K562 (cell line): ENCODE data around the gene UTP20. TPM values are rescaled to one million over a fixed set of nuclear protein-coding genes. Genes with fewer than 3 reads are reported as not detected.

Source experiments
- CREM ChIP-seq: IDR thresholded peaks from 2 replicates; pipeline ENCODE4 v1.6.1; 2014; ENCODE audit warnings: antibody characterized with exemption, low read depth
- DPF2 ChIP-seq: fragments of 450-650 bp; IDR thresholded peaks from 2 replicates; pipeline ENCODE4 v1.6.1; 2016
- ELF4 ChIP-seq: fragments of 450-650 bp; formaldehyde crosslinking; IDR thresholded peaks from 2 replicates; pipeline ENCODE4 v1.4.0; 2022; ENCODE audit warnings: missing genetic modification characterization
- IFI16 ChIP-seq: fragments of 250-450 bp; sonication (Bioruptor Pico); IDR thresholded peaks from 2 replicates; pipeline ENCODE4 v2.1.2; 2022; ENCODE audit warnings: mild to moderate bottlenecking, inconsistent platforms
- ILF3 ChIP-seq: fragments of 450-650 bp; IDR thresholded peaks from 2 replicates; pipeline ENCODE4 v1.6.1; 2018; ENCODE audit warnings: antibody characterized with exemption, mild to moderate bottlenecking, moderate library complexity, borderline replicate concordance
- JUNB ChIP-seq: fragments of 450-650 bp; formaldehyde crosslinking; conservative IDR thresholded peaks from 2 replicates; pipeline ENCODE4 v1.4.0; 2020; ENCODE audit warnings: mild to moderate bottlenecking
- PTRF ChIP-seq: fragments of 450-650 bp; IDR thresholded peaks from 2 replicates; pipeline ENCODE4 v1.6.1; 2016; ENCODE audit warnings: mild to moderate bottlenecking, missing genetic modification characterization, missing compliant biosample characterization
- SMAD2 ChIP-seq: fragments of 150-350 bp; IDR thresholded peaks from 2 replicates; pipeline ENCODE4 v1.6.1; 2014; ENCODE audit warnings: low read depth, mild to moderate bottlenecking, low read length
- polyA plus RNA-seq, 8 experiments: library from polyadenylated mRNA; depleted of rRNA in 4 of 8; stranded (reverse) in 5 of 8; unstranded in 3 of 8; fragments of >200 nt; fragmentation: Nextera tagmentation in 2 of 8; fragmentation: Illumina TruSeq in 1 of 8; extraction: Ambion mirVana in 2 of 8; extraction: Trizol in 1 of 8; gene quantifications; 2 replicates each; pipeline versions ENCODE4 v1.2.1 to v1.2.3, GENCODE V29; 2011 to 2014; ENCODE audit warnings: inconsistent platforms in 1 of 8, missing spikeins in 1 of 8
- total RNA-seq, 7 experiments: library from RNA; depleted of rRNA in 6 of 7; stranded (reverse); fragments of >200 nt in 6 of 7; fragmentation: Illumina TruSeq in 2 of 7; extraction: Trizol in 2 of 7; gene quantifications; 2 replicates each; pipeline versions ENCODE4 v1.2.1 to v1.2.3, GENCODE V29; 2011 to 2021; ENCODE audit warnings: low replicate concordance in 1 of 7
- TF ChIP-seq, protein P1 (sequence below), 2 experiments: IDR thresholded peaks; 2 replicates each; pipeline ENCODE4 v1.6.1; 2011; ENCODE audit warnings: borderline replicate concordance in 1 of 2, control low read depth in 1 of 2, low read depth in 1 of 2, low read length in 1 of 2, mild to moderate bottlenecking in 1 of 2, mixed read lengths in 1 of 2, moderate library complexity in 1 of 2; ENCODE audit not compliant: insufficient read depth in 1 of 2, insufficient read length in 1 of 2, poor library complexity in 1 of 2, severe bottlenecking in 1 of 2; ENCODE audit errors: extremely low read depth in 1 of 2
- TF ChIP-seq, protein P2 (sequence below): fragments of 450-650 bp; IDR thresholded peaks from 2 replicates; pipeline ENCODE4 v1.6.1; 2014; ENCODE audit warnings: low read depth, mild to moderate bottlenecking, moderate library complexity, borderline replicate concordance
- TF ChIP-seq, protein P3 (sequence below): fragments of 450-650 bp; IDR thresholded peaks from 2 replicates; pipeline ENCODE4 v1.7.0; 2016; ENCODE audit warnings: borderline replicate concordance
- TF ChIP-seq, protein P4 (sequence below): fragments of 450-650 bp; IDR thresholded peaks from 2 replicates; pipeline ENCODE4 v1.6.1; 2016; ENCODE audit warnings: mild to moderate bottlenecking, moderate library complexity

UTP20 gene
- total and polyA plus RNA-seq, 9 of the 15 experiments (the other 6 are each of a cell fraction or from before 2014, with no cell fraction given): 4.3 to 41.3 (median 20.7) TPM

DNA sequence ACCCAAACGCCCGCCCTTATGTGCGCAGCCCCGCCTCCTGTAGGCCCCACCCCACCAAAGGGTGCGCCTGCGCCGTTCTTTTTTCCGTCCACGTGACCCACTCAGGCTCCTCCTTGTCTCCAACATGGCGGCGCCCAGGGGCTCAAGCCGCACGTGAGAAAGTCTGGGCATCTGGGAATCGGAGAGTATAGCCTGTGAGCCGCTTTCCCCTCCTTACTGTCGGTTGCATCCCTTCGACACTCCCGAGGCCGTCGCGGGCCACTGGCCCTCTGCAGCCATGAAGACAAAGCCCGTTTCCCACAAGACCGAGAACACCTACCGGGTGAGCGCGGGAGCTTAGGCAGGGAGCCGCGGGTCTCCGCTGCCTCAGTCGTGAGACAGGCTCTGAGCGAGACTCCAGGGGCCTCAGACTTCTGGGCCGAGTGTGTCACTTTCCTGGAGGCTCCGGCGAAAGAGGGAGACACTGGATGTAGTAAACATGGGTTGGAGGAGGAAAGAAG is at the start of gene UTP20 (continued):
- TF ChIP-seq, protein P1, sequence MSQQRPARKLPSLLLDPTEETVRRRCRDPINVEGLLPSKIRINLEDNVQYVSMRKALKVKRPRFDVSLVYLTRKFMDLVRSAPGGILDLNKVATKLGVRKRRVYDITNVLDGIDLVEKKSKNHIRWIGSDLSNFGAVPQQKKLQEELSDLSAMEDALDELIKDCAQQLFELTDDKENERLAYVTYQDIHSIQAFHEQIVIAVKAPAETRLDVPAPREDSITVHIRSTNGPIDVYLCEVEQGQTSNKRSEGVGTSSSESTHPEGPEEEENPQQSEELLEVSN (IDR thresholded peaks at IDR 0.05; ENCODE audit: borderline replicate concordance in 1 of 2, extremely low read depth in 1 of 2, insufficient read depth in 1 of 2, insufficient read length in 1 of 2, low read depth in 1 of 2, low read length in 1 of 2, poor library complexity in 1 of 2, severe bottlenecking in 1 of 2): peak in 1 of 2 experiments; percentile 23
- TF ChIP-seq, protein P2, sequence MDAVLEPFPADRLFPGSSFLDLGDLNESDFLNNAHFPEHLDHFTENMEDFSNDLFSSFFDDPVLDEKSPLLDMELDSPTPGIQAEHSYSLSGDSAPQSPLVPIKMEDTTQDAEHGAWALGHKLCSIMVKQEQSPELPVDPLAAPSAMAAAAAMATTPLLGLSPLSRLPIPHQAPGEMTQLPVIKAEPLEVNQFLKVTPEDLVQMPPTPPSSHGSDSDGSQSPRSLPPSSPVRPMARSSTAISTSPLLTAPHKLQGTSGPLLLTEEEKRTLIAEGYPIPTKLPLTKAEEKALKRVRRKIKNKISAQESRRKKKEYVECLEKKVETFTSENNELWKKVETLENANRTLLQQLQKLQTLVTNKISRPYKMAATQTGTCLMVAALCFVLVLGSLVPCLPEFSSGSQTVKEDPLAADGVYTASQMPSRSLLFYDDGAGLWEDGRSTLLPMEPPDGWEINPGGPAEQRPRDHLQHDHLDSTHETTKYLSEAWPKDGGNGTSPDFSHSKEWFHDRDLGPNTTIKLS: no peak
- TF ChIP-seq CREM (no peak), SMAD2 (no peak), JUNB (CRISPR knock-in tag) (no peak), PTRF (tag) (no peak), DPF2 (no peak), IFI16 (CRISPR knock-in tag) (no peak), ELF4 (CRISPR knock-in tag) (no peak), ILF3 (no peak)
- TF ChIP-seq, protein P3, sequence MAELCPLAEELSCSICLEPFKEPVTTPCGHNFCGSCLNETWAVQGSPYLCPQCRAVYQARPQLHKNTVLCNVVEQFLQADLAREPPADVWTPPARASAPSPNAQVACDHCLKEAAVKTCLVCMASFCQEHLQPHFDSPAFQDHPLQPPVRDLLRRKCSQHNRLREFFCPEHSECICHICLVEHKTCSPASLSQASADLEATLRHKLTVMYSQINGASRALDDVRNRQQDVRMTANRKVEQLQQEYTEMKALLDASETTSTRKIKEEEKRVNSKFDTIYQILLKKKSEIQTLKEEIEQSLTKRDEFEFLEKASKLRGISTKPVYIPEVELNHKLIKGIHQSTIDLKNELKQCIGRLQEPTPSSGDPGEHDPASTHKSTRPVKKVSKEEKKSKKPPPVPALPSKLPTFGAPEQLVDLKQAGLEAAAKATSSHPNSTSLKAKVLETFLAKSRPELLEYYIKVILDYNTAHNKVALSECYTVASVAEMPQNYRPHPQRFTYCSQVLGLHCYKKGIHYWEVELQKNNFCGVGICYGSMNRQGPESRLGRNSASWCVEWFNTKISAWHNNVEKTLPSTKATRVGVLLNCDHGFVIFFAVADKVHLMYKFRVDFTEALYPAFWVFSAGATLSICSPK: no peak
- TF ChIP-seq, protein P4, sequence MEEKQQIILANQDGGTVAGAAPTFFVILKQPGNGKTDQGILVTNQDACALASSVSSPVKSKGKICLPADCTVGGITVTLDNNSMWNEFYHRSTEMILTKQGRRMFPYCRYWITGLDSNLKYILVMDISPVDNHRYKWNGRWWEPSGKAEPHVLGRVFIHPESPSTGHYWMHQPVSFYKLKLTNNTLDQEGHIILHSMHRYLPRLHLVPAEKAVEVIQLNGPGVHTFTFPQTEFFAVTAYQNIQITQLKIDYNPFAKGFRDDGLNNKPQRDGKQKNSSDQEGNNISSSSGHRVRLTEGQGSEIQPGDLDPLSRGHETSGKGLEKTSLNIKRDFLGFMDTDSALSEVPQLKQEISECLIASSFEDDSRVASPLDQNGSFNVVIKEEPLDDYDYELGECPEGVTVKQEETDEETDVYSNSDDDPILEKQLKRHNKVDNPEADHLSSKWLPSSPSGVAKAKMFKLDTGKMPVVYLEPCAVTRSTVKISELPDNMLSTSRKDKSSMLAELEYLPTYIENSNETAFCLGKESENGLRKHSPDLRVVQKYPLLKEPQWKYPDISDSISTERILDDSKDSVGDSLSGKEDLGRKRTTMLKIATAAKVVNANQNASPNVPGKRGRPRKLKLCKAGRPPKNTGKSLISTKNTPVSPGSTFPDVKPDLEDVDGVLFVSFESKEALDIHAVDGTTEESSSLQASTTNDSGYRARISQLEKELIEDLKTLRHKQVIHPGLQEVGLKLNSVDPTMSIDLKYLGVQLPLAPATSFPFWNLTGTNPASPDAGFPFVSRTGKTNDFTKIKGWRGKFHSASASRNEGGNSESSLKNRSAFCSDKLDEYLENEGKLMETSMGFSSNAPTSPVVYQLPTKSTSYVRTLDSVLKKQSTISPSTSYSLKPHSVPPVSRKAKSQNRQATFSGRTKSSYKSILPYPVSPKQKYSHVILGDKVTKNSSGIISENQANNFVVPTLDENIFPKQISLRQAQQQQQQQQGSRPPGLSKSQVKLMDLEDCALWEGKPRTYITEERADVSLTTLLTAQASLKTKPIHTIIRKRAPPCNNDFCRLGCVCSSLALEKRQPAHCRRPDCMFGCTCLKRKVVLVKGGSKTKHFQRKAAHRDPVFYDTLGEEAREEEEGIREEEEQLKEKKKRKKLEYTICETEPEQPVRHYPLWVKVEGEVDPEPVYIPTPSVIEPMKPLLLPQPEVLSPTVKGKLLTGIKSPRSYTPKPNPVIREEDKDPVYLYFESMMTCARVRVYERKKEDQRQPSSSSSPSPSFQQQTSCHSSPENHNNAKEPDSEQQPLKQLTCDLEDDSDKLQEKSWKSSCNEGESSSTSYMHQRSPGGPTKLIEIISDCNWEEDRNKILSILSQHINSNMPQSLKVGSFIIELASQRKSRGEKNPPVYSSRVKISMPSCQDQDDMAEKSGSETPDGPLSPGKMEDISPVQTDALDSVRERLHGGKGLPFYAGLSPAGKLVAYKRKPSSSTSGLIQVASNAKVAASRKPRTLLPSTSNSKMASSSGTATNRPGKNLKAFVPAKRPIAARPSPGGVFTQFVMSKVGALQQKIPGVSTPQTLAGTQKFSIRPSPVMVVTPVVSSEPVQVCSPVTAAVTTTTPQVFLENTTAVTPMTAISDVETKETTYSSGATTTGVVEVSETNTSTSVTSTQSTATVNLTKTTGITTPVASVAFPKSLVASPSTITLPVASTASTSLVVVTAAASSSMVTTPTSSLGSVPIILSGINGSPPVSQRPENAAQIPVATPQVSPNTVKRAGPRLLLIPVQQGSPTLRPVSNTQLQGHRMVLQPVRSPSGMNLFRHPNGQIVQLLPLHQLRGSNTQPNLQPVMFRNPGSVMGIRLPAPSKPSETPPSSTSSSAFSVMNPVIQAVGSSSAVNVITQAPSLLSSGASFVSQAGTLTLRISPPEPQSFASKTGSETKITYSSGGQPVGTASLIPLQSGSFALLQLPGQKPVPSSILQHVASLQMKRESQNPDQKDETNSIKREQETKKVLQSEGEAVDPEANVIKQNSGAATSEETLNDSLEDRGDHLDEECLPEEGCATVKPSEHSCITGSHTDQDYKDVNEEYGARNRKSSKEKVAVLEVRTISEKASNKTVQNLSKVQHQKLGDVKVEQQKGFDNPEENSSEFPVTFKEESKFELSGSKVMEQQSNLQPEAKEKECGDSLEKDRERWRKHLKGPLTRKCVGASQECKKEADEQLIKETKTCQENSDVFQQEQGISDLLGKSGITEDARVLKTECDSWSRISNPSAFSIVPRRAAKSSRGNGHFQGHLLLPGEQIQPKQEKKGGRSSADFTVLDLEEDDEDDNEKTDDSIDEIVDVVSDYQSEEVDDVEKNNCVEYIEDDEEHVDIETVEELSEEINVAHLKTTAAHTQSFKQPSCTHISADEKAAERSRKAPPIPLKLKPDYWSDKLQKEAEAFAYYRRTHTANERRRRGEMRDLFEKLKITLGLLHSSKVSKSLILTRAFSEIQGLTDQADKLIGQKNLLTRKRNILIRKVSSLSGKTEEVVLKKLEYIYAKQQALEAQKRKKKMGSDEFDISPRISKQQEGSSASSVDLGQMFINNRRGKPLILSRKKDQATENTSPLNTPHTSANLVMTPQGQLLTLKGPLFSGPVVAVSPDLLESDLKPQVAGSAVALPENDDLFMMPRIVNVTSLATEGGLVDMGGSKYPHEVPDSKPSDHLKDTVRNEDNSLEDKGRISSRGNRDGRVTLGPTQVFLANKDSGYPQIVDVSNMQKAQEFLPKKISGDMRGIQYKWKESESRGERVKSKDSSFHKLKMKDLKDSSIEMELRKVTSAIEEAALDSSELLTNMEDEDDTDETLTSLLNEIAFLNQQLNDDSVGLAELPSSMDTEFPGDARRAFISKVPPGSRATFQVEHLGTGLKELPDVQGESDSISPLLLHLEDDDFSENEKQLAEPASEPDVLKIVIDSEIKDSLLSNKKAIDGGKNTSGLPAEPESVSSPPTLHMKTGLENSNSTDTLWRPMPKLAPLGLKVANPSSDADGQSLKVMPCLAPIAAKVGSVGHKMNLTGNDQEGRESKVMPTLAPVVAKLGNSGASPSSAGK: no peak
